GM19438 (cell line): Measurements from ENCODE around the gene SHQ1.
"Not testable (repeated sequence)": the region's sequence is repeated elsewhere in the genome, so short reads cannot be mapped to it uniquely, and the experiment has no call there.

ENCODE experiments used
- ATAC-seq: cut with Tn5 transposase; IDR thresholded peaks from one replicate; pipeline ENCODE4 v1.9.1; 2021; ENCODE audit warnings: low read depth; ENCODE audit not compliant: unreplicated experiment

SHQ1 gene

GRCh38 chr3:72754582-72754981 lies 93.7 kb downstream of the SHQ1 start:
- ATAC-seq, result no peak

GRCh38 chr3:72753495-72753894 lies 94.8 kb downstream of the SHQ1 start:
- ATAC-seq, result no peak

- no peak for ATAC-seq
These were observed 97.8 kb downstream of the SHQ1 start for GRCh38 chr3:72750405-72750965.

- ATAC-seq, result no peak
These were observed 99.6 kb downstream of the SHQ1 start for GRCh38 chr3:72748659-72749058.

GRCh38 chr3:72746430-72747411 lies 101.5 kb downstream of the SHQ1 start:
- no peak for ATAC-seq

GRCh38 chr3:72745146-72745999 lies 102.9 kb downstream of the SHQ1 start:
- ATAC-seq, result no peak

GRCh38 chr3:72744330-72744729 lies 103.9 kb downstream of the SHQ1 start:
- no peak for ATAC-seq

GRCh38 chr3:72739531-72740466 lies 108.4 kb downstream of the SHQ1 start:
- no peak for ATAC-seq

- ATAC-seq, result no peak
These were observed 109.3 kb downstream of the SHQ1 start for GRCh38 chr3:72738752-72739530.

- ATAC-seq, result not testable (repeated sequence)
These were observed 113.2 kb downstream of the SHQ1 start for GRCh38 chr3:72735072-72735471.

GRCh38 chr3:72733676-72734075 lies 114.6 kb downstream of the SHQ1 start:
- no peak for ATAC-seq

GRCh38 chr3:72732666-72733345 lies 115.4 kb downstream of the SHQ1 start:
- ATAC-seq, result not testable (repeated sequence)

GRCh38 chr3:72728958-72729467 lies 119.2 kb downstream of the SHQ1 start:
- no peak for ATAC-seq

GRCh38 chr3:72728329-72728889 lies 119.8 kb downstream of the SHQ1 start:
- no peak for ATAC-seq

GRCh38 chr3:72727726-72728125 lies 120.5 kb downstream of the SHQ1 start:
- no peak for ATAC-seq

GRCh38 chr3:72727172-72727571 lies 121.1 kb downstream of the SHQ1 start:
- no peak for ATAC-seq

GRCh38 chr3:72725229-72725628 lies 123.0 kb downstream of the SHQ1 start:
- no peak for ATAC-seq

- no peak for ATAC-seq
These were observed 124.2 kb downstream of the SHQ1 start for GRCh38 chr3:72724070-72724469.
